HEK293 (cell line): Measurements from ENCODE around the gene NCBP1.

Experiments used
- GLIS2 ChIP-seq: fragments of 450-650 bp; formaldehyde crosslinking; IDR thresholded peaks from 2 replicates; pipeline ENCODE4 v1.5.1; 2016; ENCODE audit warnings: missing biosample characterization, missing genetic modification characterization
- KLF16 ChIP-seq: fragments of 450-650 bp; formaldehyde crosslinking; IDR thresholded peaks from 2 replicates; pipeline ENCODE4 v1.5.1; 2017; ENCODE audit warnings: missing biosample characterization, missing genetic modification characterization
- KLF8 ChIP-seq: fragments of 450-650 bp; formaldehyde crosslinking; IDR thresholded peaks from 2 replicates; pipeline ENCODE4 v1.5.1; 2016; ENCODE audit warnings: missing biosample characterization, missing genetic modification characterization
- MZF1 ChIP-seq: fragments of 450-650 bp; formaldehyde crosslinking; IDR thresholded peaks from 2 replicates; pipeline ENCODE4 v1.5.1; 2017; ENCODE audit warnings: missing biosample characterization, missing genetic modification characterization, borderline replicate concordance
- SP2 ChIP-seq: fragments of 450-650 bp; formaldehyde crosslinking; IDR thresholded peaks from 2 replicates; pipeline ENCODE4 v1.5.1; 2016; ENCODE audit warnings: missing biosample characterization, missing genetic modification characterization
- SP3 ChIP-seq: fragments of 450-650 bp; formaldehyde crosslinking; IDR thresholded peaks from 2 replicates; pipeline ENCODE4 v1.5.1; 2016; ENCODE audit warnings: missing biosample characterization, missing genetic modification characterization
- TCF7L2 ChIP-seq: IDR thresholded peaks from 2 replicates; pipeline ENCODE4 v1.6.1; 2011; ENCODE audit warnings: low read depth, mild to moderate bottlenecking, inconsistent platforms, low read length, moderate library complexity, borderline replicate concordance
- ZBTB20 ChIP-seq: fragments of 450-650 bp; formaldehyde crosslinking; IDR thresholded peaks from 2 replicates; pipeline ENCODE4 v1.5.1; 2016; ENCODE audit warnings: missing biosample characterization, missing genetic modification characterization
- ZFP3 ChIP-seq: fragments of 450-650 bp; formaldehyde crosslinking; IDR thresholded peaks from 2 replicates; pipeline ENCODE4 v1.5.1; 2016; ENCODE audit warnings: low read depth, missing biosample characterization, missing genetic modification characterization
- ZFP37 ChIP-seq: fragments of 450-650 bp; formaldehyde crosslinking; IDR thresholded peaks from 2 replicates; pipeline ENCODE4 v1.5.1; 2016; ENCODE audit warnings: missing biosample characterization, missing genetic modification characterization
- ZNF10 ChIP-seq: fragments of 450-650 bp; formaldehyde crosslinking; IDR thresholded peaks from 2 replicates; pipeline ENCODE4 v1.5.1; 2017; ENCODE audit warnings: missing biosample characterization, missing genetic modification characterization
- ZNF112 ChIP-seq: fragments of 450-650 bp; formaldehyde crosslinking; IDR thresholded peaks from 2 replicates; pipeline ENCODE4 v1.5.0; 2017; ENCODE audit warnings: missing biosample characterization, missing genetic modification characterization
- ZNF114 ChIP-seq: fragments of 450-650 bp; formaldehyde crosslinking; IDR thresholded peaks from 2 replicates; pipeline ENCODE4 v1.5.0; 2017; ENCODE audit warnings: missing biosample characterization, missing genetic modification characterization
- ZNF138 ChIP-seq: fragments of 450-650 bp; formaldehyde crosslinking; IDR thresholded peaks from 2 replicates; pipeline ENCODE4 v1.5.1; 2016; ENCODE audit warnings: missing biosample characterization, missing genetic modification characterization, borderline replicate concordance
- ZNF239 ChIP-seq: fragments of 450-650 bp; formaldehyde crosslinking; IDR thresholded peaks from 2 replicates; pipeline ENCODE4 v1.5.1; 2016; ENCODE audit warnings: missing biosample characterization, missing genetic modification characterization
- ZNF341 ChIP-seq: fragments of 450-650 bp; formaldehyde crosslinking; IDR thresholded peaks from 2 replicates; pipeline ENCODE4; 2016; ENCODE audit warnings: low read depth, missing biosample characterization, missing genetic modification characterization
- ZNF510 ChIP-seq: fragments of 450-650 bp; formaldehyde crosslinking; IDR thresholded peaks from 2 replicates; pipeline ENCODE4 v1.5.1; 2018; ENCODE audit warnings: mild to moderate bottlenecking, missing genetic modification characterization, missing biosample characterization; ENCODE audit not compliant: insufficient replicate concordance
- ZNF521 ChIP-seq: fragments of 450-650 bp; formaldehyde crosslinking; IDR thresholded peaks from 2 replicates; pipeline ENCODE4 v1.5.1; 2017; ENCODE audit warnings: missing biosample characterization, mild to moderate bottlenecking, missing genetic modification characterization
- ZNF529 ChIP-seq: fragments of 450-650 bp; formaldehyde crosslinking; IDR thresholded peaks from 2 replicates; pipeline ENCODE4 v1.5.1; 2017; ENCODE audit warnings: missing genetic modification characterization, missing biosample characterization; ENCODE audit not compliant: insufficient replicate concordance
- ZNF585B ChIP-seq: fragments of 450-650 bp; formaldehyde crosslinking; IDR thresholded peaks from 2 replicates; pipeline ENCODE4 v1.5.1; 2016; ENCODE audit warnings: missing biosample characterization, missing genetic modification characterization
- ZNF596 ChIP-seq: fragments of 450-650 bp; IDR thresholded peaks from 2 replicates; pipeline ENCODE4 v1.5.0; 2018; ENCODE audit warnings: missing biosample characterization, mild to moderate bottlenecking, missing genetic modification characterization, moderate library complexity
- ZNF658 ChIP-seq: fragments of 450-650 bp; formaldehyde crosslinking; IDR thresholded peaks from 2 replicates; pipeline ENCODE4; 2016; ENCODE audit warnings: missing biosample characterization, missing genetic modification characterization
- ZNF777 ChIP-seq: fragments of 450-650 bp; formaldehyde crosslinking; IDR thresholded peaks from 2 replicates; pipeline ENCODE4 v1.5.1; 2017; ENCODE audit warnings: missing biosample characterization, missing genetic modification characterization, borderline replicate concordance
- ZNF843 ChIP-seq: fragments of 450-650 bp; formaldehyde crosslinking; IDR thresholded peaks from 2 replicates; pipeline ENCODE4 v1.5.1; 2016; ENCODE audit warnings: missing biosample characterization, missing genetic modification characterization
- TF ChIP-seq, protein P1 (sequence below): fragments of 450-650 bp; formaldehyde crosslinking; IDR thresholded peaks from 2 replicates; pipeline ENCODE4; 2016; ENCODE audit warnings: missing biosample characterization, missing genetic modification characterization
- TF ChIP-seq, protein P2 (sequence below): fragments of 450-650 bp; formaldehyde crosslinking; IDR thresholded peaks from 2 replicates; pipeline ENCODE4 v1.5.1; 2016; ENCODE audit warnings: missing biosample characterization, missing genetic modification characterization
- TF ChIP-seq, protein P3 (sequence below): fragments of 450-650 bp; formaldehyde crosslinking; IDR thresholded peaks from 2 replicates; pipeline ENCODE4 v1.5.1; 2016; ENCODE audit warnings: missing biosample characterization, missing genetic modification characterization
- TF ChIP-seq, protein P4 (sequence below): fragments of 450-650 bp; formaldehyde crosslinking; IDR thresholded peaks from 2 replicates; pipeline ENCODE4 v1.5.1; 2017; ENCODE audit warnings: missing biosample characterization, missing genetic modification characterization
- TF ChIP-seq, protein P5 (sequence below): fragments of 450-650 bp; formaldehyde crosslinking; IDR thresholded peaks from 2 replicates; pipeline ENCODE4 v1.5.1; 2017; ENCODE audit warnings: missing biosample characterization, missing genetic modification characterization

NCBP1 gene

DNA sequence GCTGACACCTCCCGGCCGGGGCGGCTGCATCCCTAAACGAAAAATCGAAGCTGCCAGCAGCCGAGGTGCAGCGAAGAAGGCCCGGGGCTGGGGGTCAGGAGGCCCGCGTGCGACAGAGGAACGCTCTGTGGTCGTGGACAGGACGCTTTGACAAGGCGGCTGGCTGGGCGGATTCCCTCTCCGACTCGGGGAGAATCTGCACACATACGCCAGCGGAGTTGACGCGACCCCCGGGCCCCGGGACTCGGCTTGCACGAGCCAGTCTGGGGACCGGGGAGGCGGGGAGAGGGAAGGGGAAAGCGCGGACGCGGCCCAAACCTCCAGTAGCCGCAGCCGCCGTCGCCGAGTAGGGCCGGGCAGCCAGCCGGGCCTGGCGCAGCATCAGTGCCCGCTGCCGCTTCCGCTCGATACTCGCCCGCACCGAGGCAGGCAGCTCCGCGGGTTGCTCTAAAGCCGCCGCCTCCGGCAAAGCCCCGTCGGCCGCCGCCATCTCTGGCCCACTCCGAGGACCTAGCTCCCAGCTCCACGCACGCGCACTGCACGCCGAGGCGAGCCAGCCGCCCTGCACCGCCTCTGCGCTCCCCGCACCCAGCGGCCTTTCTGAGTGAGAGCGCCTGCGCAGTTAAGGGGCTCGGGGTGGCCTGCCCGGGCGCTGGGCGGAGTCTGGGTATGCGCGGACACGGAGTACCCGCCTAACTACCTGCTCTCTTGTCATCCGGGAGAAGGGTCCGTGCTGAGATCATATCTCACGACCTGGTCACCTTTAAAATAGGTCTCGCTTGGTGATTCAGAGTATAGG lies 63.4 kb downstream of the NCBP1 start, which contains the start of gene XPA (continued):
- TF ChIP-seq ZNF843 (0 out of 2 replicates have a peak, but pooled peaks have one; percentile 14), ZNF10 (tag by site-specific recombination) (no peak), ZNF114 (no peak), ZNF510 (tag by site-specific recombination) (no peak), ZFP3 (no peak), ZNF341 (tag by site-specific recombination) (no peak; the same call in 1 of the 2 replicates), KLF8 (tag by site-specific recombination) (peak; percentile 23; the same call in 1 of the 2 replicates), ZFP37 (tag by site-specific recombination) (peak; percentile 78; the same call in 1 of the 2 replicates), ZNF529 (tag by site-specific recombination) (no peak), ZNF138 (tag by site-specific recombination) (no peak), ZNF596 (tag by site-specific recombination) (no peak), ZNF521 (no peak), GLIS2 (tag by site-specific recombination) (no peak), ZNF239 (tag by site-specific recombination) (no peak), TCF7L2 (no peak), ZBTB20 (peak; percentile 100), MZF1 (no peak), KLF16 (peak; percentile 82), ZNF112 (tag by site-specific recombination) (no peak), SP3 (tag by site-specific recombination) (no peak), ZNF658 (tag by site-specific recombination) (no peak), SP2 (tag by site-specific recombination) (peak; percentile 65), ZNF777 (tag by site-specific recombination) (peak; percentile 56; the same call in 1 of the 2 replicates), ZNF585B (tag by site-specific recombination) (no peak)
- TF ChIP-seq, protein P1, sequence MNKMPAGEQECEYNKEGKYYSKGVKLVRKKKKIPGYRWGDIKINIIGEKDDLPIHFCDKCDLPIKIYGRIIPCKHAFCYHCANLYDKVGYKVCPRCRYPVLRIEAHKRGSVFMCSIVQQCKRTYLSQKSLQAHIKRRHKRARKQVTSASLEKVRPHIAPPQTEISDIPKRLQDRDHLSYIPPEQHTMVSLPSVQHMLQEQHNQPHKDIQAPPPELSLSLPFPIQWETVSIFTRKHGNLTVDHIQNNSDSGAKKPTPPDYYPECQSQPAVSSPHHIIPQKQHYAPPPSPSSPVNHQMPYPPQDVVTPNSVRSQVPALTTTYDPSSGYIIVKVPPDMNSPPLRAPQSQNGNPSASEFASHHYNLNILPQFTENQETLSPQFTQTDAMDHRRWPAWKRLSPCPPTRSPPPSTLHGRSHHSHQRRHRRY (tag by site-specific recombination), result no peak
- TF ChIP-seq, protein P2, sequence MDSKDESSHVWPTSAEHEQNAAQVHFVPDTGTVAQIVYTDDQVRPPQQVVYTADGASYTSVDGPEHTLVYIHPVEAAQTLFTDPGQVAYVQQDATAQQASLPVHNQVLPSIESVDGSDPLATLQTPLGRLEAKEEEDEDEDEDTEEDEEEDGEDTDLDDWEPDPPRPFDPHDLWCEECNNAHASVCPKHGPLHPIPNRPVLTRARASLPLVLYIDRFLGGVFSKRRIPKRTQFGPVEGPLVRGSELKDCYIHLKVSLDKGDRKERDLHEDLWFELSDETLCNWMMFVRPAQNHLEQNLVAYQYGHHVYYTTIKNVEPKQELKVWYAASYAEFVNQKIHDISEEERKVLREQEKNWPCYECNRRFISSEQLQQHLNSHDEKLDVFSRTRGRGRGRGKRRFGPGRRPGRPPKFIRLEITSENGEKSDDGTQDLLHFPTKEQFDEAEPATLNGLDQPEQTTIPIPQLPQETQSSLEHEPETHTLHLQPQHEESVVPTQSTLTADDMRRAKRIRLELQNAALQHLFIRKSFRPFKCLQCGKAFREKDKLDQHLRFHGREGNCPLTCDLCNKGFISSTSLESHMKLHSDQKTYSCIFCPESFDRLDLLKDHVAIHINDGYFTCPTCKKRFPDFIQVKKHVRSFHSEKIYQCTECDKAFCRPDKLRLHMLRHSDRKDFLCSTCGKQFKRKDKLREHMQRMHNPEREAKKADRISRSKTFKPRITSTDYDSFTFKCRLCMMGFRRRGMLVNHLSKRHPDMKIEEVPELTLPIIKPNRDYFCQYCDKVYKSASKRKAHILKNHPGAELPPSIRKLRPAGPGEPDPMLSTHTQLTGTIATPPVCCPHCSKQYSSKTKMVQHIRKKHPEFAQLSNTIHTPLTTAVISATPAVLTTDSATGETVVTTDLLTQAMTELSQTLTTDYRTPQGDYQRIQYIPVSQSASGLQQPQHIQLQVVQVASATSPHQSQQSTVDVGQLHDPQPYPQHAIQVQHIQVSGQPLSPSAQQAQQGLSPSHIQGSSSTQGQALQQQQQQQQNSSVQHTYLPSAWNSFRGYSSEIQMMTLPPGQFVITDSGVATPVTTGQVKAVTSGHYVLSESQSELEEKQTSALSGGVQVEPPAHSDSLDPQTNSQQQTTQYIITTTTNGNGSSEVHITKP (tag by site-specific recombination), result 0 out of 2 replicates have a peak, but pooled peaks have one; percentile 37
- TF ChIP-seq, protein P3, sequence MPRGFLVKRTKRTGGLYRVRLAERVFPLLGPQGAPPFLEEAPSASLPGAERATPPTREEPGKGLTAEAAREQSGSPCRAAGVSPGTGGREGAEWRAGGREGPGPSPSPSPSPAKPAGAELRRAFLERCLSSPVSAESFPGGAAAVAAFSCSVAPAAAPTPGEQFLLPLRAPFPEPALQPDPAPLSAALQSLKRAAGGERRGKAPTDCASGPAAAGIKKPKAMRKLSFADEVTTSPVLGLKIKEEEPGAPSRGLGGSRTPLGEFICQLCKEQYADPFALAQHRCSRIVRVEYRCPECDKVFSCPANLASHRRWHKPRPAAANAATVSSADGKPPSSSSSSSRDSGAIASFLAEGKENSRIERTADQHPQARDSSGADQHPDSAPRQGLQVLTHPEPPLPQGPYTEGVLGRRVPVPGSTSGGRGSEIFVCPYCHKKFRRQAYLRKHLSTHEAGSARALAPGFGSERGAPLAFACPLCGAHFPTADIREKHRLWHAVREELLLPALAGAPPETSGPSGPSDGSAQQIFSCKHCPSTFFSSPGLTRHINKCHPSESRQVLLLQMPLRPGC, result no peak
- TF ChIP-seq, protein P4, sequence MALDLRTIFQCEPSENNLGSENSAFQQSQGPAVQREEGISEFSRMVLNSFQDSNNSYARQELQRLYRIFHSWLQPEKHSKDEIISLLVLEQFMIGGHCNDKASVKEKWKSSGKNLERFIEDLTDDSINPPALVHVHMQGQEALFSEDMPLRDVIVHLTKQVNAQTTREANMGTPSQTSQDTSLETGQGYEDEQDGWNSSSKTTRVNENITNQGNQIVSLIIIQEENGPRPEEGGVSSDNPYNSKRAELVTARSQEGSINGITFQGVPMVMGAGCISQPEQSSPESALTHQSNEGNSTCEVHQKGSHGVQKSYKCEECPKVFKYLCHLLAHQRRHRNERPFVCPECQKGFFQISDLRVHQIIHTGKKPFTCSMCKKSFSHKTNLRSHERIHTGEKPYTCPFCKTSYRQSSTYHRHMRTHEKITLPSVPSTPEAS (tag by site-specific recombination), result no peak
- TF ChIP-seq, protein P5, sequence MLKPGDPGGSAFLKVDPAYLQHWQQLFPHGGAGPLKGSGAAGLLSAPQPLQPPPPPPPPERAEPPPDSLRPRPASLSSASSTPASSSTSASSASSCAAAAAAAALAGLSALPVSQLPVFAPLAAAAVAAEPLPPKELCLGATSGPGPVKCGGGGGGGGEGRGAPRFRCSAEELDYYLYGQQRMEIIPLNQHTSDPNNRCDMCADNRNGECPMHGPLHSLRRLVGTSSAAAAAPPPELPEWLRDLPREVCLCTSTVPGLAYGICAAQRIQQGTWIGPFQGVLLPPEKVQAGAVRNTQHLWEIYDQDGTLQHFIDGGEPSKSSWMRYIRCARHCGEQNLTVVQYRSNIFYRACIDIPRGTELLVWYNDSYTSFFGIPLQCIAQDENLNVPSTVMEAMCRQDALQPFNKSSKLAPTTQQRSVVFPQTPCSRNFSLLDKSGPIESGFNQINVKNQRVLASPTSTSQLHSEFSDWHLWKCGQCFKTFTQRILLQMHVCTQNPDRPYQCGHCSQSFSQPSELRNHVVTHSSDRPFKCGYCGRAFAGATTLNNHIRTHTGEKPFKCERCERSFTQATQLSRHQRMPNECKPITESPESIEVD (tag by site-specific recombination), result no peak
